GM18868 (cell line): Measurements from ENCODE around the gene GABRR3.
A peak's percentile ranks its signal among the peaks of the same experiment; 100 is the strongest.

Source experiments
- ATAC-seq: cut with Tn5 transposase; IDR thresholded peaks from one replicate; pipeline ENCODE4 v1.9.1; 2021; ENCODE audit warnings: mild to moderate bottlenecking, moderate library complexity; ENCODE audit not compliant: unreplicated experiment

GABRR3 gene

GRCh38 chr3:97992547-97993173, 42.5 kb downstream of the GABRR3 start:
- no peak for ATAC-seq

DNA sequence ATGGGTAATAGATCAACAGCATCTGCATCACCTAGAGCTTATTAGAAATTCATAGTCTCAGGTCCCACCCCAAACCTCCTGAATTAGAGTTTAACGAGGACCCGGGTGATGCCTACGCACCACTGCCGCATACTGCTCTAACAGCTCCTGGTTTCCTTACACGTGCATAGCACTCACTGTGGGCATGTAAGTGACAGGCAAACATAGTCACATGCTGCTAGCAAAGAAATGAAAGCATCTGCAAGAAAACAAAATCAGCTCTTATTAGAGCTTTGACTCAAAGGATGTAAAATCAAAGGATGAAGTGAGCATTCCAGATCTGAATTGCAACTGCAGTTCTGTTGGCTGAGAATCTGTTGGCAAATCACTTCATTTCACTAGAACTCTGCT, 43.8 kb downstream of the GABRR3 start:
- no peak for ATAC-seq

- peak; percentile 66 for ATAC-seq
Observed at GRCh38 chr3:97990624-97991292, 44.4 kb downstream of the GABRR3 start.

DNA sequence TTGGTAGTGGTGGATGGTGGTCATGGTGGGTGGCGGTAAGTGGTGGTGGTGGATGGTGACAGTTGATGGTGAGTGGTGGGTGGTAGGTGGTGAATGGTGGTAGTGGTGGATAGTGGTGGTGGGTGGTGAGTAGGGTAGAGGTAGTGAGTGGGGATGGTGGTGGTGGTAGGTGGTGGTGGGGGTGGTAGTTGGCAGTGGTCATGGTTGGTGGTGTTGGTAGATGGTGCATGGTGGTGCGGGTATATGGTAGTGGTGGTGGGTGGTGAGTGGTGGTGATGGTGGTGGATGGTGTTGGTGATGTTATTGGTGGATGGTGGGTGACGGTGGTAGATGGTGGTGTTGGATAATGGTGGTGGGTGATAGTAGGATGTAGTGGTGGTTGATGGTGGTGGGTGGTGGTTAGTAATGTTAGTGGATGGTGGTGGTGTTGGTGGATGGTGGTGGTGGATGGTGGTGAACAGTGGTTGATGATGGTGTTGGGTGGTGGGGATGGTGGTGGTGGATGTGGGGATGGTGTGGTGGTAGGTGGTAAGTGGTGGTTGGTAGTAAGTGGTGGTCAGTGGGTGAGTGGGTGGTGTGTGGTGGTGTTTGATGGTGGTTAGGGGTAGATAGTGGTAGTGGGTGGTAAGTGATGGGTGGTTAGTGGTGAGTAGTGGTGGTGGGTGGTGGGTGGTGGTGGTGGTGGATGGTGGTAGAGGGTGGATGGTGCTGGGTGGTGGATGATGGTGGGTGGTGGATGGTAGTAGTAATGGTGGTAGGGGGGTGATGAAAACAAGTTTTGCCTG, 46.1 kb downstream of the GABRR3 start:
- ATAC-seq, result no peak

DNA sequence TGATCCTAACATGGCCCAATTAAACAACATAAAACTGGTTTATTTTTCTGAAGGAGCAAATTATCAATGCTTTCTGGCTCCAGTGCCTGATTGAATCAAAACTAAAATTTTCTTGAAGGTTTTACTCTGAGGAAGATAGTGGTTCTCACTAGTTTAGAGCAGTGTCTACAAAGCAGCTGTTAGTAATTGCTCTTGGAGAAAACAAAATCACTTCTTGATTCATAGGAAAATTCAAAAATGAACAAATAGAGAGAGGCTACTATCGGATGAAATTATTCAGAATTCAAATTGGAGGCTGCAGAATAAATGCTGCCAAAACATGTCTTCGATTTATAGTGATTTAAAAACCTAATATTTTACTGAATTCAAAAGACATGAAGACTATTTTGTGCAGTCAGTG, 47.8 kb downstream of the GABRR3 start:
- ATAC-seq, result no peak

DNA sequence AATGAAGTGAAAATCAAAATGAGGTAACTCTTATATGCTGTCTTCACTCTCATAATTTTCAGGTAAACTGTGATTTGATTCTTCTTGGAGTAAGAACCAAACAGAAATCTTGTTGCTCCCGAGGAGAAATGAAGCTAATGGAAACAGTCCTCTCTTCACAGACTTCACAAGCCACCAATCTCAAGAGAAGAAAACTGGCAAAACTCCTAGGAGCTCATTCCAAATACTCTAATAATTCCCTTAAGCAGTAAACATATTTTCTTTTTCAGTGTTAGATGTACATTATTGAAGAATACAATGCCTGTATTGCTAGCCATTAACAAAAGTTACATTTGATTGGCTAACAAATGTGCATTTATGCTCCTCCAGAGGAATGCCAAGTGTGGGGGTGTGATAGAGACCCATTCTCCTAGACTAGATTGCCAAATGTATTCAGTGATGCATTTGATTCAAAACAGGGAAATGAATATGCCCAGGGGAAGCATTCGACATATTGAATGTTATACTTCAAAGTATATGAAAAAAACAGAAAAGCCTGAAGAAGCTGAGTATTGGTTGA, 51.1 kb downstream of the GABRR3 start:
- ATAC-seq, result no peak

- ATAC-seq, result peak; percentile 59
Observed at GRCh38 chr3:97981886-97982285, 53.2 kb downstream of the GABRR3 start.

DNA sequence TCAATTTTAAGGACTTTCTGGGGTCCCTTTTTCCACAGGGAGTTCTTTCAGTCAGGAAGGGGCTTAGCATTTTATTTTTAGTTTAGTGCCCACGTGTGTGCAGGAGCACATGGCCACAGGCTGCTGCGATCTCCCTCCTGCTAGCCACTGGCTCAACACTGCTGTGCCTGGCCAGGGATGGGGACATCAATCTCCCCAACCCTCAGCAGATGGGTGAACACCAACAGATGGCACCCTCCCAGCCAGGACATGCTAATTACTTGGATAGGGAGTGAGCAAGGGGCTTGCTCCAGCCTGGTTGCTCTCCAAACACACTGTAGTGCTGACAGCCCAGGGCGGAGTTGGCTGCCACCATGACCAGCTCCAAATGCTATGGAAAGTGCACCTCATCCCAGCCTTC, 55.5 kb downstream of the GABRR3 start:
- no peak for ATAC-seq

GRCh38 chr3:97975466-97975865, 59.6 kb downstream of the GABRR3 start:
- no peak for ATAC-seq

GRCh38 chr3:97974996-97975395, 60.1 kb downstream of the GABRR3 start:
- no peak for ATAC-seq

GRCh38 chr3:97972976-97973375, 62.1 kb downstream of the GABRR3 start:
- no peak for ATAC-seq

DNA sequence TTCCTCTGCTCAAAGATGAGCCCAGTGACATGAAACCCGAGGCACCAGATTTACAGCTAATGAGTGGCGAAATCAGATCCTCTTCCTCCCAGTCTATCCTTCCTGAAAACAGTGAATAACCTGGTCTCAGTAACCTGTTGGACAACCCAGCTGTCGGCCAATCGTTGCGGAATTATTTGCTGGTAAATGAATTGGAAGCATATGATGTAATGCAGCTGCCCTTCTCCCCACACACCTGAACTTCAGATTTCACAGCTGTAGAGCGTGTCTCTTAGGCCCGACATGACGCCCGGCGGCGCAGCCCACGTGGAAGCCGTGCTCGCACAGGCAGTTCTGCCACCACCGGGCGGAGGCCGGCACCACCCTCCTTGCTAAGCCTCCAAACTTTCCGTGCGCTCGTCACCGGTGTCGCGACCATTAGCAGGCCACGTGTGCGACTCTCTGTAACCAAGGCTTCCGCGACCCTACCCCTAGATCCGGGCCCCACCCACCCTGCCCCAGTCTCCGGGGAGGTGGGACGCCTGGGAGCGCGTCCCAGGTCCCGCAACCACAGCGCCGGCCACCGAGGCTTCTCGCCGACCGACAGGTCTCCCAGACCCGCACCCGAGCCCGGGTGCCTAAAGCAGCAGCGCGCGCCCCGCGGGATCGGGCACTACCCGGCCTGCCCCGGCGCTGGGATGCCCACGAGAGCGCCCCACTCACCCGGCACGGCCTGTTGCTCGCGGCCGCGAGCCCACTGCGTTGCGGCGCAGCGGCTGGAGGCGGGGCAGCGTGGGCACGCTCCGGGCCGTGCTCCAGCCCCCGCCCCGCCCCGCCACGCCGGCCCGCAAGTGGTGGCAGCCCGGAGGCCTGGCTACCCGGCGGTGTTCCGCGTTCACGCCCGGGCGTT, 63.2 kb downstream of the GABRR3 start, which contains the start of gene RIOX2:
TSS of gene RIOX2 (minus strand) at position 753 of the 889 bp plus-strand sequence. CDS start 4,838 bp downstream, outside the sequence.
- peak; percentile 91 for ATAC-seq

DNA sequence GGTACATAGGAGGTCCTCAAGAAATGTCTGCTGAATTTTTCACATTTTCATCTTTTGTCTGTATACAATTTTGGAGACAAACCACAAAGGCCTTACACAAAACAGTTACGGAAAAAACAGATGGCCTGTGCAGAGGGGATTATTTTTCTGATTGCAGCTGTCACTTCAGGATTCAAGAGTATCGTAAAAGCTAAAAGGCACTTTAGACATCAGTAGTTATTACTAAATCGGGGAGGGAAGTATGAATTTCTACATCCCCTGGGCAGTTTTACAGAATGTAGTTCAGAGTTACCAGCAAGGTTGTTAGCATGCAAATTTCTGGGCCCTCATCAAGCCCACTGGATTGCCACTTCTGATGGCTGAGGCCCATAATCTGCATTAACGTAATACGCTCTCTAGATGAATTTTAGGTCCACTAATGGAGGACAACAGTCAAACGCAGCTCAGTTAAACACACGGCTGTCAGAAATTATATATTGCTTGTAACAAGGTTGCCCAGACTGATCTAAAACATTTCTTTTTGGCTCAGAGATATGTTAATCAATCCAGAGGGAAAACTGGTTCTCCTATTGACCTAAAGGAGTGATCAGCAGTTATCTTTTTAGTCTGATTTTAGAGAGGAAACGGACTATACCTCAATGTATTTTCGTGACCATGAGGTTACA, 64.0 kb downstream of the GABRR3 start:
- no peak for ATAC-seq

DNA sequence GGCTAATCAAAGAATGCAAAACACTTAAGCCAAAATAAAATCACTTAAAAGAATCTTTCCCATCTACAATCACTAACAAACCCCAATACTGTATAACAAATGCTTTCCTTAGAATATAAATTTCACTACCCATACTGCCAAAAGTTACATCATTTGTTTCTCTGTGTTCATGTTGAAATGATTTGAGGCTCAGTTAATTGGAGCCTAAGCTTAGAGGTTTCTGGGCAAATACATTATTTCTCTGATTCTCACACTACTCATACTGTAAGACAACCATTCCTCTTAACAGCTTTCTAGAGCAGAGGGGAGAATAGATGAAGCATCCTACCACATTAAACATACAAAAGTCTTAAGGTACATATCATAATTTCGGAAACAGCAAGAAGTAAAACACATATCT, 65.0 kb downstream of the GABRR3 start:
- ATAC-seq, result no peak

DNA sequence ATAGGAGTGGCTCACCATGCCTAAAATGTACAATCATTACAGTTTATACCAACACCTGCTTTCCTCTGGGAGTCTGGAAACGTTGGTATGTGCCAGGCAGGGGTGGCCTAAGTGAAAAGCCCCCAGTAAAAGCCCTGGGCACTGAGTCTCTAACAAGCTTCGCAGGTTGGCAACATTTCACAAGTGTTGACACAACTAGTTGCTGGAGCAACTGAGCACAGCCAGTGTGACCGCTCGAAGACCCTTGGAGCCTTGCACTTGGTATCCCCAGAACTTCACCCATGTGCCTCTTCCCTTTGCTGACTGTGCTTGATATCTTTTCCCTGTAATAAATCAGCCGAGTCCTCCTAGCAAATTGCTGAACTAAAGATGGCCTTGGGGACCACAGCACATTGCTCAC, 65.6 kb downstream of the GABRR3 start:
- ATAC-seq, result no peak

GRCh38 chr3:97968376-97968775, 66.7 kb downstream of the GABRR3 start:
- ATAC-seq, result no peak

- no peak for ATAC-seq
Observed at GRCh38 chr3:97967966-97968365, 67.1 kb downstream of the GABRR3 start.

DNA sequence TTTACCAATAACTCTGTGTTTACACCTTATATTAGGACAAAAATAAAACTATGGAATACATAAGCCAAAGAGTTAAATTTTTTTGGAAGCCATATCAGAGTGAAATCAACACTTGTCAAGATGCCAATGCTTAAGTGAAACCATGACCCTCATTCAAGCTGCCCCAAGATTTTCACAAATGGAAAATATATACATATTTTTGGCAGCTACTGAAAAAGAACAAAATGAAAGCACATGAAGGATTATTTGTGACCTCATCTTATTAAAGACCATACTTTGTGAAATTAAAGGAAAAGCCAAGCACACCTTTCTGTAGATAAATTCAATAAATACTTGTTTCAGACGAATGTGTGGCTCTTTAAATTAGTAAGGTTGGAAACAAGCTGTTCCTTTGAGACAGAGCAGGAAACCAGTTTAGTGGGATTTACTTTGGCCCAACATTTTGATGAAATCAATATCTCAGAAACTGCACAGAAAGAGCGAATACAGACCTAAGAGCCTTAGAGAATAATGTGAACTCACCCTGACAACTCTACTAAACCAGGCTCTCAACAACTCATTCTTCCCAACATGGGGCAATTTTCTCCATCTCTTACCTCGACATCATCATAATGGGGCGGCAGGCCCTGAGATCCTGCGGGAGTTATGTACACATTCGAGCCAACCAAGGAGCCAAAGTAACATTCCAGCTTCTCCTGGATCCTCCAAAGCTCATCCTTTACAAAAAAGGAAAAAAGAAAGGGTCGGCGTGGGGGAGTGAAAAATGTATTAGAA, 73.9 kb downstream of the GABRR3 start:
- no peak for ATAC-seq

- no peak for ATAC-seq
Observed at GRCh38 chr3:97960551-97960950, 74.6 kb downstream of the GABRR3 start.
